Heart left ventricle (tissue), 13 donors: ENCODE measurements around the gene IFNA2.

Experiments
- CTCF ChIP-seq, 12 donors: fragments of 200-600 bp; sonication (generic) in 4 of 12; IDR thresholded peaks; one replicate each; pipeline versions ENCODE4 v1.5.0 to v1.8.0; 2018 to 2022; ENCODE audit warnings: antibody characterized with exemption in 12 of 12, mild to moderate bottlenecking in 5 of 12
- POLR2A ChIP-seq, 2 donors: fragments of 450-650 bp; IDR thresholded peaks; one replicate each; pipeline ENCODE4 v1.6.1; 2017; ENCODE audit warnings: antibody characterized with exemption in 2 of 2, mild to moderate bottlenecking in 2 of 2, moderate library complexity in 2 of 2
- donor health status: ischemic (EF 13 %, LVEDD 7.1; RV severe dilation, severe dysfunction).
- donor health status: DM: no; HTN: yes; CAD: no.
- donor health status: DM: no; HTN: no; CAD: no.
- donor health status: ischemic (EF 25% LVEDD 6.9; RV normal size, moderate dysfunction).
- donor health status: ischemic (EF 25% LVEDD 5.7; RV mildly dilated, moderate dysfunction).
- donor health status: ischemic (EF 35%, LVEDD 5.7; RV mildly dilated, moderate dysfunction).
- donor health status: nonischemic (EF 11% LVEDD 7.7; RV severe dilation, severe dysfunction).
- donor health status: DM: yes; HTN: yes; CAD: no.
- donor health status: PGD.
- donor health status: ischemic (EF 29% LVEDD 5.4; RV normal size, mild dysfunction).
- donor health status: nonischemic (EF 23%, LVEDD 6.1; RV moderate dilation, normal function).

DNA sequence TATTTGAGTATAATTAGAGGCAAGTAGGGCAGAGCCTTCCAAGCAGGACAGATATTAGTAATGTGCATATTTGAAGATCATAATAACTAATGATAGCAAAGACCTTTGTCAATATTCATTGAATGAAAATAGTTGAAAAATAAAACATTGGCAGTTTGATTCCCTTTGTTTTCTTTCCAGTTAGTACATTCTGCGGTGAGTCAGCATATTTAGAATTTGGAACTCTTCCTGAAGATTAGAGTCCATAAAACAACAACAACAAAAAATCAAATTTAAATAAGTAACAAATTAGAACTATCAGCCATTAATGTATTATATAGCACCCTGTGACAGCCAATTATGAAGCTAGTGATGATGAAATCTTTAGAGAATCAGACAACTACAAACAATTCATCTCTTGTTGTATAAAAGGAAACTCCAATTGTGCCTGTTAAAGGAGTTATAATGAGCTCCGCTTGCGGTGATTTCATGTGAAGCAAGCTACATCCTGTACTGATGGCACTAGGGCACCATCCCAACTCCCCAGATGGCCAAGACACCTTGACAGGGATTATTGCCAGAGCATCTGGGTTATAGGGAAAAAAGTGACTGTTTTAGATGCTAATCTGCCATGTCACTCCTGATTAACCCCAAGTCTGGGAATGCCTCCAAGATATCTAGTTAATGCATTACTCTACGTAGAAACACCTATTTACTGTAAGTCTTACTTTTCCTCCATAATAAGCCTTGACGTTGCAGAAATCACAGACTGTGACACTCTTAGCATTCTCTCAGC, 30.5 kb upstream of the IFNA2 start:
- TF ChIP-seq POLR2A (IDR thresholded peaks at IDR 0.05) (no peak), CTCF (IDR thresholded peaks at IDR 0.05) (no peak)
